Loucy (cell line): ENCODE measurements around the gene PLVAP.

Source experiments
- H2AFZ ChIP-seq: fragments of 200-600 bp; sonication (generic); 2 replicates; pipeline ENCODE4 v1.6.0; 2016; ENCODE audit warnings: antibody characterized with exemption, mild to moderate bottlenecking, low read length, moderate library complexity
- H3F3A ChIP-seq: fragments of 200-600 bp; 2 replicates; pipeline ENCODE4 v1.6.0; 2016; ENCODE audit warnings: antibody characterized with exemption, low read depth, mild to moderate bottlenecking
- H3K27me3 ChIP-seq: fragments of 200-600 bp; sonication (generic); 2 replicates; pipeline ENCODE4 v1.6.1; 2014; ENCODE audit warnings: low read length, mild to moderate bottlenecking; ENCODE audit not compliant: insufficient read depth, poor library complexity, severe bottlenecking
- H3K36me3 ChIP-seq: fragments of 200-600 bp; sonication (generic); 2 replicates; pipeline ENCODE4 v1.6.1; 2016; ENCODE audit warnings: low read length; ENCODE audit not compliant: insufficient read depth
- H3K4me1 ChIP-seq: fragments of 200-600 bp; sonication (generic); 2 replicates; pipeline ENCODE4 v1.5.1; 2014; ENCODE audit warnings: low read length, mild to moderate bottlenecking; ENCODE audit not compliant: insufficient read depth, poor library complexity, severe bottlenecking
- H3K4me2 ChIP-seq: fragments of 200-600 bp; sonication (generic); 2 replicates; pipeline ENCODE4 v1.6.0; 2014; ENCODE audit warnings: antibody characterized with exemption, low read length, low read depth, mild to moderate bottlenecking; ENCODE audit not compliant: poor library complexity, severe bottlenecking
- H3K4me3 ChIP-seq: fragments of 200-600 bp; sonication (generic); 2 replicates; pipeline ENCODE4 v1.5.1; 2014; ENCODE audit warnings: low read length, mild to moderate bottlenecking, mixed read lengths; ENCODE audit not compliant: poor library complexity, severe bottlenecking
- H3K79me2 ChIP-seq: fragments of 200-600 bp; sonication (generic); 2 replicates; pipeline ENCODE4 v1.6.1; 2014; ENCODE audit warnings: low read length; ENCODE audit not compliant: insufficient read depth
- H3K9ac ChIP-seq: fragments of 200-600 bp; sonication (generic); 2 replicates; pipeline ENCODE4 v1.6.0; 2014; ENCODE audit warnings: mild to moderate bottlenecking, low read depth, low read length, moderate library complexity; ENCODE audit not compliant: poor library complexity, severe bottlenecking
- H3K9me2 ChIP-seq: fragments of 200-600 bp; sonication (generic); replicated peaks from 2 replicates; pipeline ENCODE4 v1.6.1; 2016; ENCODE audit warnings: low read depth, low read length, mixed read lengths
- H3K9me3 ChIP-seq: fragments of 200-600 bp; sonication (generic); 2 replicates; pipeline ENCODE4 v1.6.1; 2014; ENCODE audit warnings: mild to moderate bottlenecking, antibody characterized with exemption, low read length, low read depth; ENCODE audit not compliant: insufficient read depth
- H4K20me1 ChIP-seq: fragments of 200-600 bp; sonication (generic); 2 replicates; pipeline ENCODE4 v1.6.0; 2014; ENCODE audit warnings: antibody characterized with exemption, low read length, mild to moderate bottlenecking; ENCODE audit not compliant: insufficient read depth, poor library complexity, severe bottlenecking
- CTCF ChIP-seq: fragments of 200-600 bp; sonication (generic); conservative IDR thresholded peaks from 2 replicates; pipeline ENCODE4 v1.5.1; 2014; ENCODE audit warnings: mild to moderate bottlenecking, antibody characterized with exemption, low read length
- EZH2phosphoT487 ChIP-seq: fragments of 200-600 bp; IDR thresholded peaks from 2 replicates; pipeline ENCODE4 v1.6.1; 2018; ENCODE audit warnings: antibody characterized with exemption, mild to moderate bottlenecking, moderate library complexity, borderline replicate concordance

Gene PLVAP

GRCh38 chr19:17309965-17310461 is 67.1 kb downstream of the PLVAP start:
- Histone ChIP-seq H4K20me1 (peaks cover 29% of the 10 kb centered on the region), H3K27me3 (peaks cover 4% of the 10 kb centered on the region), H3K4me3 (peak overlapping the region; percentile 92), H3K4me1 (peaks cover 20% of the 10 kb centered on the region), H3K9me2 (no peaks in the 10 kb centered on the region), H3K36me3 (peaks cover 13% of the 10 kb centered on the region; the same call in 1 of the 2 replicates), H3K4me2 (peak overlapping the region; percentile 81), H3K79me2 (peaks cover 61% of the 10 kb centered on the region), H2AFZ (no peak overlapping the region), H3K9ac (peak overlapping the region; percentile 90), H3F3A (peaks cover 3% of the 10 kb centered on the region; the same call in 1 of the 2 replicates), H3K9me3 (no peaks in the 10 kb centered on the region)
- no peak for TF ChIP-seq EZH2phosphoT487
- TF ChIP-seq CTCF = no peak

GRCh38 chr19:17309198-17309964 is 67.8 kb downstream of the PLVAP start, which contains the start of gene DDA1:
Gene DDA1, plus strand, starts transcription at chr19:17309563. Its CDS starts 92 bp downstream, at chr19:17309655.
- TF ChIP-seq CTCF (no peak), EZH2phosphoT487 (no peak)
- H3K4me3 ChIP-seq = peak within 1 kb of the TSS; percentile 92
- H3K4me1 ChIP-seq = peaks cover 25% of the 10 kb centered on the region
- H4K20me1 ChIP-seq = peaks cover 29% of the 10 kb centered on the region
- peak within 1 kb of the TSS; percentile 90 for H3K9ac ChIP-seq
- peaks cover 4% of the 10 kb centered on the region for H3K27me3 ChIP-seq
- peaks cover 4% of the 10 kb centered on the region; the same call in 1 of the 2 replicates for H3F3A ChIP-seq
- H3K9me2 ChIP-seq = no peaks in the 10 kb centered on the region
- H3K36me3 ChIP-seq = peaks cover 8% of the 10 kb centered on the region; the same call in 1 of the 2 replicates
- H3K4me2 ChIP-seq = peak within 1 kb of the TSS; percentile 81
- peak within 1 kb of the TSS; percentile 16; the same call in 1 of the 2 replicates for H2AFZ ChIP-seq
- no peaks in the 10 kb centered on the region for H3K9me3 ChIP-seq
- peaks cover 61% of the 10 kb centered on the region for H3K79me2 ChIP-seq

- Histone ChIP-seq H3K9ac (no peak overlapping the region), H3K4me1 (peaks cover 30% of the 10 kb centered on the region), H3K9me2 (no peaks in the 10 kb centered on the region), H2AFZ (no peak overlapping the region), H3K36me3 (no peaks in the 10 kb centered on the region), H3K79me2 (peaks cover 56% of the 10 kb centered on the region), H3K4me2 (peak overlapping the region; percentile 89), H3F3A (peaks cover 9% of the 10 kb centered on the region; the same call in 1 of the 2 replicates), H4K20me1 (peaks cover 29% of the 10 kb centered on the region), H3K9me3 (no peaks in the 10 kb centered on the region), H3K27me3 (peaks cover 4% of the 10 kb centered on the region), H3K4me3 (no peak overlapping the region)
- TF ChIP-seq CTCF (no peak), EZH2phosphoT487 (no peak)
Observed at GRCh38 chr19:17307876-17308377, 69.2 kb downstream of the PLVAP start.
